Activated T-cell treated with anti-CD3 and anti-CD28 coated beads for 4 hours (primary cell): ENCODE results near the gene PCDHA6.
"Not testable (repeated sequence)": the region's sequence is repeated elsewhere in the genome, so short reads cannot be mapped to it uniquely, and the experiment has no call there.

ENCODE experiments used
- DNase-seq: peaks from one replicate; pipeline ENCODE4 v3.0.0-alpha.2; 2020

The PCDHA6 gene

DNA sequence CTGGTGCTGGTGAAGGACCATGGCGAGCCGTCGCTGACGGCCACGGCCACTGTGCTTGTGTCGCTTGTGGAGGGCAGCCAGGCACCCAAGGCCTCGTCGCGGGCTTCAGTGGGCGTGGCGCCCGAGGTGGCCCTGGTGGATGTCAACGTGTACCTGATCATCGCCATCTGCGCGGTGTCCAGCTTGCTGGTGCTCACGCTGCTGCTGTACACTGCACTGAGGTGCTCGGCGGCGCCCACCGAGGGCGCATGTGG, 30.2 kb downstream of the PCDHA6 start:
- no peak for DNase-seq

DNA sequence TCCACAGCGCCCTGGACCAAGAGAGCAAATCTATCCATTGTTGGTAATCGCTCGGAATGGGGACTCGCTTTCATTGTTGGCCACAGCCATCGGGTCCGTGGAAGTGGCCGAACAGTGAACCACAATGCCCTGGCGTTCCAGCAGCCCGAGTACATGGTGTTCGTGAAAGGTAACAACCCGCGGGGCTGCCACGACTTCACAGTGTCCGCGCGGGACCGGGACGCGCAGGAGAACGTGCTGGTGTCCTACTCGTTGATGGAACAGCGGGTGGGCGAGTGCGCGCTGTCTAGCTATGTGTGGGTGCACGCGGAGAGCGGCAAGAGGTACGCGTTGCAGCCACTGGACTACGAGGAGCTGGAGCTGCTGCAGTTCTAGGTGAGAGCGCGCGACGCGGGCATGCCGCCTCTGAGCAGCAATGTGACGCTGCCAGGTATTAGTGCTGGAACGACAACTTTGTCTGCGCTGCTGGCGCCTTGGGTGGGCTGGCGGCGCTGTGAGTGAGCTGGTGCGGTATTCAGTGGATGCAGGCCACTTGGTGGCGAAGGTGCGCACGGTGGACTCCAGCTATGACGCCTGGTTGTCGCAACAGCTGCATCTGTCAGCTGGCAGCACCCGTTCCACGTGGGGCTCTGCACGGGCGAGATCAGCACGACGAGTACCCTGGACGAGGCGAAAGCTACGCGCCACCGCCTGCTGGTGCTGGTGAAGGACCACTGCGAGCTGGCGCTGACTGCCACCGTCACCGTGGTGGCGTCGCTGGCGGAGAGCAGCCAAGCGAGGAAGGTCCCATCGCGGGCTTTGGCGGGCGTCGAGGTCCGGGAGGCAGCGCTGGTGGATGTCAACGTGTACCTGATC, 34.9 kb downstream of the PCDHA6 start:
- DNase-seq: no peak

DNA sequence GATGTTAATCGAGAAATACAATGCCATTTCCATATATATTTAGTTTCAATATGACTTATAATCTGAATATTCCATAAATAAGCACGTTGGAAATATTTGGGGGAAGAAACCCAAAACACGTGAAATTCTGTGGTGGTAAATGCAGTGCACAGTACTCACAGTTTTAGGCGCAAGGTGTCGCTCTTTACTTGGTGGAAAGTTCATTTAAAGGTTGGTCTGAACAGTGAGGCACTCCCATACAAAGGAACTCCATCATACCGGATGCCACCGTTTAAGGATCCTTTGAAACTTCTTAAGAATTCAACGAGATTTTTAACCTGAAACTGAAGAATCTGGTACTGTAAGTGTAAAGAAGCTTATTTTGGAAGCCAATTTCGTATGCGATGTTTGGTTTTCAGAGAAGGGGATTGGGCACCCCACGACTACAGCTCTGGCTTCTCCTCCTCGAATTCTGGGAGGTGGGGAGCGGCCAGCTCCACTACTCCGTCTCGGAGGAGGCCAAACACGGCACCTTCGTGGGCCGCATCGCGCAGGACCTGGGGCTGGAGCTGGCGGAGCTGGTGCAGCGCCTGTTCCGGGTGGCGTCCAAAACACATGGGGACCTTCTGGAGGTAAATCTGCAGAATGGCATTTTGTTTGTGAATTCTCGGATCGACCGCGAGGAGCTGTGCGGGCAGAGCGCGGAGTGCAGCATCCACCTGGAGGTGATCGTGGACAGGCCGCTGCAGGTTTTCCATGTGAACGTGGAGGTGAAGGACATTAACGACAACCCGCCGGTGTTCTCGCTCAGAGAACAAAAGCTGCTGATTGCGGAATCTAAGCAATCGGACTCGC, 41.2 kb downstream of the PCDHA6 start, which contains the start of gene PCDHA11:
Gene PCDHA11, plus strand, starts transcription at position 237 of the 834 bp plus-strand sequence. Its CDS starts 147 bp downstream, at position 384.
- DNase-seq: no peak

DNA sequence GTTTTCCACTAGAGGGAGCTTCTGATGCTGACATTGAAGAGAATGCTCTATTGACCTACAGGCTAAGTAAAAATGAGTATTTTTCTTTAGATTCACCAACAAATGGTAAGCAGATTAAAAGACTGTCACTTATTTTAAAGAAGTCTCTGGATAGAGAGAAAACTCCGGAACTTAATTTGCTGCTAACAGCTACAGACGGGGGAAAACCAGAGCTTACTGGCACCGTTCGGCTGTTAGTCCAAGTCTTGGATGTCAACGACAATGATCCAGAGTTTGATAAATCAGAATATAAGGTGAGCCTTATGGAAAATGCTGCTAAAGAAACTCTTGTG, 41.8 kb downstream of the PCDHA6 start:
- no peak for DNase-seq

DNA sequence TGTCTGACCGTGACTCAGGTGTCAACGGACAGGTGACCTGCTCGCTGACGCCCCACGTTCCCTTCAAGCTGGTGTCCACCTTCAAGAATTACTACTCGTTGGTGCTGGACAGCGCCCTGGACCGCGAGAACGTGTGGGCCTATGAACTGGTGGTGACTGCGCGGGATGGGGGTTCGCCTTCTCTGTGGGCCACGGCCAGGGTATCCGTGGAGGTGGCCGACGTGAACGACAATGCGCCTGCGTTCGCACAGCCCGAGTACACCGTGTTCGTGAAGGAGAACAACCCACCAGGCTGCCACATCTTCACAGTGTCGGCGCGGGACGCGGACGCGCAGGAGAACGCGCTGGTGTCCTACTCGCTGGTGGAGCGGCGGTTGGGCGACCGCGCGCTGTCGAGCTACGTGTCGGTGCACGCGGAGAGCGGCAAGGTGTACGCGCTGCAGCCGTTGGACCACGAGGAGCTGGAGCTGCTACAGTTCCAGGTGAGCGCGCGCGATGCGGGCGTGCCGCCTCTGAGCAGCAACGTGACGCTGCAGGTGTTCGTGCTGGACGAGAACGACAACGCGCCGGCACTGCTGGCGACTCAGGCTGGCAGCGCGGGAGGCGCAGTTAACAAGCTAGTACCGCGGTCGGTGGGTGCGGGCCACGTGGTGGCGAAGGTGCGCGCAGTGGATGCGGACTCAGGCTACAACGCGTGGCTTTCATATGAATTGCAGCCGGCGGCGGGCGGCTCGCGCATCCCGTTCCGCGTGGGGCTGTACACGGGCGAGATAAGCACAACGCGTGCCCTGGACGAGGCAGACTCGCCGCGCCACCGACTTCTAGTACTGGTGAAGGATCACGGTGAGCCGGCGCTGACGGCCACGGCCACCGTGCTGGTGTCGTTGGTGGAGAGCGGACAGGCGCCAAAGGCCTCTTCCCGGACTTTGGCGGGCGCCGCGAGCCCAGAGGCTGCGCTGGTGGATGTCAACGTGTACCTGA, 42.8 kb downstream of the PCDHA6 start:
- no peak for DNase-seq

DNA sequence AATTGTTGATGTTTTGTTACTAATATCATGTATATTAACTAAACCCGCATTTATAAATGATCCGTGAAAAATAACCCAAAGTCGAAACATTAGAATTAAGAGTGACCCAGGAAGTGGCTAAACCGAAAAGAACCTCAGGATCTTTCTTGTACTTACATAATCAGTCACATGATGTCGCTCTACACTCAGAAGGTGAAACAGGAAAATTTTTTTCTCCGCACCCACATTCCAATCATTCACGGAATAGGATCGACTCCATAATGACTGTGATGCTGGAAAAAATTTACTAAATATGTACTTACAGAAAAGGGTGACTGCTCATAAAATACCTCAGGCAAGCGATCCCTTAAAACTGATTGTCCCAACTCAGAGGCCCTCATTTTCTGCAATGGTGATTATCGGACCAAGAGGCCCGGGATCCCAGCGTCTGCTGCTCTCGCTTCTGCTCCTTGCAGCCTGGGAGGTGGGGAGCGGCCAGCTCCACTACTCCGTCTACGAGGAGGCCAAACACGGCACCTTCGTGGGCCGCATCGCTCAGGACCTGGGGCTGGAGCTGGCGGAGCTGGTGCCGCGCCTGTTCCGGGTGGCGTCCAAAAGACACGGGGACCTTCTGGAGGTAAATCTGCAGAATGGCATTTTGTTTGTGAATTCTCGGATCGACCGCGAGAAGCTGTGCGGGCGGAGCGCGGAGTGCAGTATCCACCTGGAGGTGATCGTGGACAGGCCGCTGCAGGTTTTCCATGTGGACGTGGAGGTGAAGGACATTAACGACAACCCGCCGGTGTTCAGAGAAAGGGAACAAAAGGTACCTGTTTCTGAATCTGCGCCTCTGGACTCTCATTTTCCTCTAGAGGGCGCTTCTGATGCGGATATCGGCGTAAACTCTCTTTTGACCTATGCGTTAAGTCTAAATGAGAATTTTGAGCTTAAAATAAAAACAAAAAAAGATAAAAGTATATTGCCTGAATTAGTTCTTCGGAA, 47.6 kb downstream of the PCDHA6 start, which contains the start of gene PCDHA12:
Gene PCDHA12, plus strand, starts transcription at position 224 of the 981 bp plus-strand sequence. Its CDS starts 165 bp downstream, at position 389.
- DNase-seq: no peak

DNA sequence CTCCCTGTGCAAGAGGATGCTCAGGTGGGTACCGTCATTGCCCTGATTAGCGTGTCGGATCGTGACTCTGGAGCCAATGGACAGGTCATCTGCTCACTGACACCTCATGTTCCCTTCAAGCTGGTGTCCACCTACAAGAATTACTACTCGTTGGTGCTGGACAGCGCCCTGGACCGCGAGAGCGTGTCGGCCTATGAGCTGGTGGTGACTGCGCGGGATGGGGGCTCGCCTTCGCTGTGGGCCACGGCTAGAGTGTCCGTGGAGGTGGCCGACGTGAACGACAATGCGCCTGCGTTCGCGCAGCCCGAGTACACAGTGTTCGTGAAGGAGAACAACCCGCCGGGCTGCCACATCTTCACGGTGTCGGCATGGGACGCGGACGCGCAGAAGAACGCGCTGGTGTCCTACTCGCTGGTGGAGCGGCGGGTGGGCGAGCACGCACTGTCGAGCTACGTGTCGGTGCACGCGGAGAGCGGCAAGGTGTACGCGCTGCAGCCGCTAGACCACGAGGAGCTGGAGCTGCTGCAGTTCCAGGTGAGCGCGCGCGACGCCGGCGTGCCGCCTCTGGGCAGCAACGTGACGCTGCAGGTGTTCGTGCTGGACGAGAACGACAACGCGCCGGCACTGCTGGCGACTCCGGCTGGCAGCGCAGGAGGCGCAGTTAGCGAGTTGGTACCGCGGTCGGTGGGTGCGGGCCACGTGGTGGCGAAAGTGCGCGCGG, 48.9 kb downstream of the PCDHA6 start:
- not testable (repeated sequence) for DNase-seq

DNA sequence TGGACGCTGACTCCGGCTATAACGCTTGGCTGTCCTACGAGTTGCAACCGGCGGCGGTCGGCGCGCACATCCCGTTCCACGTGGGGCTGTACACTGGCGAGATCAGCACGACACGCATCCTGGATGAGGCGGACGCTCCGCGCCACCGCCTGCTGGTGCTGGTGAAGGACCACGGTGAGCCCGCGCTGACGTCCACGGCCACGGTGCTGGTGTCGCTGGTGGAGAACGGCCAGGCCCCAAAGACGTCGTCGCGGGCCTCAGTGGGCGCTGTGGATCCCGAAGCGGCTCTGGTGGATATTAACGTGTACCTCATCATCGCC, 49.5 kb downstream of the PCDHA6 start:
- no peak for DNase-seq
